Activated effector memory CD4-positive, alpha-beta T cell treated with anti-CD3 and anti-CD28 coated beads, Interleukin-2, amount 50 U/mL, for 16 hours (primary cell): ENCODE measurements around the gene SPIN3.
A peak's percentile ranks its signal among the peaks of the same experiment; 100 is the strongest.
"Not testable (repeated sequence)": the region's sequence is repeated elsewhere in the genome, so short reads cannot be mapped to it uniquely, and the experiment has no call there.

Source experiments
- DNase-seq: peaks from one replicate; pipeline ENCODE4 v3.0.0-alpha.2; 2020

SPIN3 gene

GRCh38 chrX:56995271-56995994 lies at the start of gene SPIN3:
SPIN3 (minus strand) TSS chrX:56995541; CDS start chrX:56994947, 594 bp downstream.
- DNase-seq, result peak; percentile 83

- no peak for DNase-seq
Observed at GRCh38 chrX:57044245-57044644, 48.9 kb upstream of the SPIN3 start.

GRCh38 chrX:57037265-57037664 lies 41.9 kb upstream of the SPIN3 start:
- DNase-seq, result not testable (repeated sequence)

GRCh38 chrX:56994375-56995270 lies 718 bp downstream of the SPIN3 start:
- no peak for DNase-seq

DNA sequence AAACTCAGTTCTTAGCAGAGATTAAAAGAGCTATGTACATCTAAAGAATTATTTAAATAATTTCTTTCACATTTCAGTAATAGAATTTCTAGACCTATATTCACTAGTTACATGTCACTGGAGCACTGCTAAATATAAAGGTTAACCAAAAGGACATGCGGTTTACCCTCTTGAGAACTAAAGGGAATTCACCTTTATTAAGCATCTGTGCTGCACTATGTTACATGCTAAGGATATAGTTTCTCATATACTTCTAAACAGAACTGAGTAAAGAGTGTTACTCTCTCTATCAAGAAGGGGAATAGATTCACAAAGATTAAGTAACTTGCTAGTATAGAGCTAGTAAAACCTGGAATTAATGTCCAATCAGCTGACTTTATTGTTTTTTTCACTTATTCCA lies 7.6 kb downstream of the SPIN3 start:
- DNase-seq, result no peak

DNA sequence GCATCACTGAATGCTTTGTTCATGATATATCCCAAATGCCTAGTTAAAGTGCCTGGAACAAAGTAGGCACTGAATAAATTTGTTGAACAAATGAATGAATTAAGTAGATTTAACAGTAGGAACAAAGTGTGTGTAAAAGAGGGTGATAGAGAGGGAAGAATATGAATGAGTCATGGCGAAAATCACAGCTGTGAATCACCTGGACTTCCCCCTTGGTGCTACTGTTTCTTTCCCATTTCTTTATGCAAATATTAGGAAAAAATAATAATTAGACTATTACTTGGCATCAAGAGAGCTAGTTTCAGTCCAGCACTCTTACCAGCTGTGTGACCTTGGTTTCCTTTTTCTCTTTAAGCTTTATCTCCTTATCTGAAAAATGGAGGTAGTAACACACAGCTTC lies 9.2 kb downstream of the SPIN3 start:
- no peak for DNase-seq

GRCh38 chrX:56978172-56978571 lies 17.2 kb downstream of the SPIN3 start:
- DNase-seq, result peak; percentile 63

DNA sequence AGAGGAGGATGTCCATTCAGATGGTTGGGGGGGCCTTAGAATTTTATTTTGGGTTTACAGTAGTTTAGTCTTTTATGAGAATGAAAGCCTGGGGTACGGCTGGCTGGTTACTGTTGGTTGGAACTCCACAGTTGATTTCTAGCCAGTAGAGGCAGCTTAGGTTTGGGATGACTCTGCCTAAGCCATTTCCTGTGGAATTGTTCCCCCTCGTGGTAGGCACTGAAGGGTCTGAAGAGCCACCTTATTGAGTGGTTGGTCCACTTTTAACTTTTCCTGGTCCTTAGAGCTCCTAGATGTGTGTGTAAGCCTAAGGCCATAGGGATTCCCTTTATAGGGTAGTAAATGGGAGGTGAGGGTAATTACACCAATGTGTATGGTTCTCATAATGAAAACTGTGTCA lies 19.7 kb downstream of the SPIN3 start:
- no peak for DNase-seq

DNA sequence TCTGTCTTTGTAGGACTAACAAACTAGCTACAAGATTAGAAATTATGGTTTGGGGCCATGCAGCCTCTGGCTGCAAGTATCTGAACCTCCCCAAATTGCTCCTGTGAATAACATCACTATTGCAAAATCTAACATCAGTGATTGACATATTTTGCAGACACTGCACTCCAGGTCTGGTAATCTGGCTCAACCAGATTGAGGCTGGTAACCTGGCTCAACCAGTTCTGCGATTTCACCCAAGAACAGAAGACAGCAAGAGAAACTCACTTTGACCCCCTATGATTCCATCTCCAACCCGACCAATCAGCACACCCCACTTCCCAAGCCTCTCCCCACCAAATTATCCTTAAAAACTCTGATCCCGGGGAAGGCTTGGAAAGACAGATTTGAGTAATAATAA lies 20.9 kb downstream of the SPIN3 start:
- DNase-seq, result no peak

GRCh38 chrX:56969559-56969958 lies 25.8 kb downstream of the SPIN3 start:
- no peak for DNase-seq

DNA sequence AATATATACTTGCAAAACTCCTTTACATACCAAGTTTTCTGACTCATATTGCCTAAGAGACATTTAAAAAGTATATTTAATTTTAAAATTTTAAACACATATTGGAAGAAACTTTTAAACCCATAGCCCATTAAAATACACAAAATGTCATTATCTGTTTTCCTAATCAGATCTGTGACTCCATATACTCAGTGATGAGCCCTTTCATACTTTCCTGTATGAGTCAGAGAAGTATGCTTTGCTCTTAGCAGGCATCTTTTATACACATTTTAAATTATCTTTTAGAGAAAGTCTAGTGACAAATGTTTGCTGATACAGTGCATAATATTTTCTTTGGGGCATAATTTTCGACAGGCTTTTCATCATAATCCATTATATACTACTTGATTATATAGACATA lies 26.4 kb downstream of the SPIN3 start:
- no peak for DNase-seq

GRCh38 chrX:56963377-56963776 lies 32.0 kb downstream of the SPIN3 start:
- no peak for DNase-seq

- DNase-seq, result no peak
Observed at GRCh38 chrX:56947699-56948098, 47.6 kb downstream of the SPIN3 start.

DNA sequence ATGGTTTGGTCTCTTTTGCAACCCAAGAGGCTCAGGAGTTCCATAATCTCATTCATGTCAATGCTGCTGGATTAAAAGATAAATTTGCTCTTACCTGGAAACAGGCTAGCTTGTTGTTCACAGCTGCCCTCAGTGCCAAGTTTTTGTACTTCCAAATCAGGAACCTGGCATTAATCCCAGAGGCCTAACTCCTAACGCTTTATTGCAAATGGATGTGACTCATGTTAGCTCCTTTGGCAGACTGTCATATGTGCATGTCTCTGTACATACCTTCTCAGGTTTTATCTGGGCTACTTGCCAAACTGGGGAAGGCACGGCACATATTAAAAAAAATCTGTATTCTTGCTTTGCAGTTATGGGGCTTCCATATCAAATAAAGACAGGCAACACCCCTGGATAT lies 49.1 kb downstream of the SPIN3 start:
- DNase-seq, result not testable (repeated sequence)

DNA sequence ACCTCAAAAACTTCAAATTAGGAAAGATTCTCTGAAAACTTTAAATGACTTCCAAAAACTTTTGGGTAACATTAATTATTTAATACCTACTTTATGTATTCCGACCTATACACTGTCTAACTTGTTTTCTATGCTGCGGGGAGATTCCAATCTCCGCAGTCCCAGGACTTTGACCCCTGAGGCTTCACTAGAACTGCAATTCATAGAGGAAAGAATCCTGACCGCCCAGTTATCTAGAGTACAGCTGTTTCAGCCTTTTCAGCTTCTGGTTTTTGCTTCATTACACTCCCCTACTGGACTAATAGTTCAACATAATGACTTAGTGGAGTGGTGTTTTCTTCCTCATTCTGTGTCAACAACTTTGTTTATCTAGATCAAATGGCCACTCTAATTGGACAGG lies 50.1 kb downstream of the SPIN3 start:
- DNase-seq, result not testable (repeated sequence)

DNA sequence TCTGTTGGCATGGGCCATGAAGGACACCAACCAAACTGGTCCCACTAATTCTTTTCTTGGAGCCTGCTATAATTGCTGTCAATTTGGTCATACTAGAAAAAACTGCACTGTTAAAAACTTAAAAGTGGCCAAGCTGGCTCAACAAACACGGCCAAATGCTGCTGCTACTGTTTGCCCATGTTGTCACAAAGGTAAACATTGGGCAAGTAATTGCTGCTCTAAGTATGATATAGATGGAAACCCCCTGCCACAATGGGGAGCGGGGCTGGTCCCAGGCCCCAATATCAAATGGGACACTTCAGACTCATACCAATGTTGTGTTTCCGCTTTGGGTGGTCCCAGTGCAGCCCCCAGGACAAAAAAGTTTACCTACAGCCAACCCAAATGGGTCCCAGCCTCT lies 52.1 kb downstream of the SPIN3 start:
- DNase-seq, result no peak
